Heart right ventricle (tissue), 16 donors: ENCODE data around the gene DHRS1. TPM values are rescaled to one million over a fixed set of nuclear protein-coding genes. Genes with fewer than 3 reads are reported as not detected.

Experiments
- ATAC-seq, 8 donors: fragments of 200-7000 bp; cut with Tn5 transposase; one replicate each; pipeline ENCODE4 v1.9.1; 2020; ENCODE audit warnings: mild to moderate bottlenecking in 8 of 8, moderate library complexity in 8 of 8, moderate number of reproducible peaks in 1 of 8
- DNase-seq, 2 donors: peaks; one replicate each; pipeline ENCODE4 v3.0.0-alpha.2; 2020
- H3K27ac ChIP-seq, 10 donors: fragments of 200-600 bp; sonication (generic) in 2 of 10; one replicate each; pipeline versions ENCODE4 v1.5.0 to v1.8.0; 2020 to 2022; ENCODE audit warnings: mild to moderate bottlenecking in 3 of 10
- H3K27me3 ChIP-seq, 7 donors: fragments of 200-600 bp; one replicate each; pipeline ENCODE4 v1.8.0; 2021 to 2022; ENCODE audit warnings: mild to moderate bottlenecking in 2 of 7
- H3K36me3 ChIP-seq, 9 donors: fragments of 200-600 bp; sonication (generic) in 1 of 9; one replicate each; pipeline versions ENCODE4 v1.5.0 to v1.8.0; 2020 to 2022; ENCODE audit warnings: mild to moderate bottlenecking in 2 of 9
- H3K4me1 ChIP-seq, 9 donors: fragments of 200-600 bp; sonication (generic) in 1 of 9; one replicate each; pipeline versions ENCODE4 v1.5.0 to v1.8.0; 2020 to 2022; ENCODE audit warnings: mild to moderate bottlenecking in 4 of 9
- H3K4me3 ChIP-seq, 10 donors: fragments of 200-600 bp; sonication (generic) in 2 of 10; one replicate each; pipeline versions ENCODE4 v1.5.0 to v1.8.0; 2020 to 2022; ENCODE audit warnings: mild to moderate bottlenecking in 7 of 10, moderate library complexity in 2 of 10
- H3K9me3 ChIP-seq, 11 donors: fragments of 200-600 bp in 10 of 11; sonication (generic) in 2 of 11; one replicate each; pipeline versions ENCODE4 v1.5.0 to v1.8.0; 2013 to 2022; ENCODE audit warnings: mild to moderate bottlenecking in 2 of 11, control low read depth in 1 of 11, moderate library complexity in 1 of 11
- CTCF ChIP-seq, 9 donors: fragments of 200-600 bp; sonication (generic) in 2 of 9; IDR thresholded peaks; one replicate each; pipeline versions ENCODE4 v1.5.0 to v1.8.0; 2021 to 2022; ENCODE audit warnings: antibody characterized with exemption in 9 of 9, mild to moderate bottlenecking in 5 of 9, moderate library complexity in 1 of 9
- WGBS, 2 donors: extraction: QIAGEN DNeasy Blood & Tissue Kit; methylation state at CpG; one replicate each; pipeline ENCODE4 v1.1.7; 2013; ENCODE audit warnings: inconsistent platforms in 1 of 2; 5-methylcytosine and 5-hydroxymethylcytosine counted together
- intact Hi-C, 10 donors: fragments of 100-400 bp; cut with DNase I; formaldehyde crosslinking; loops; one replicate each; pipeline versions ENCODE4 v1.11.1 to v1.14.2; 2022
- polyA plus RNA-seq, 2 donors: library from polyadenylated mRNA; stranded (reverse); fragments of 200-250 nt; gene quantifications; one replicate each; pipeline ENCODE4 v1.2.3, GENCODE V29; 2013
- total RNA-seq, 10 donors: library from RNA; stranded (reverse); fragmentation: NEBNext Ultra II Directional in 3 of 10; extraction: Animal tissue kit (Norgen Biotek cat#: 25700) in 3 of 10; gene quantifications; one replicate each; pipeline versions ENCODE4 v1.2.1 to v1.2.4, GENCODE V29; 2021 to 2023
- donor health status: Arrhythmogenic right ventricular cardiomyopathy.
- donor health status: ischemic (EF 13 %, LVEDD 7.1; RV severe dilation, severe dysfunction).
- donor health status: healthy with polysubstance abuse.
- donor health status: DM: no; HTN: yes; CAD: no.
- donor health status: DM: no; HTN: no; CAD: no.
- donor health status: ischemic (EF 25% LVEDD 6.9; RV normal size, moderate dysfunction).
- donor health status: ischemic (EF 25% LVEDD 5.7; RV mildly dilated, moderate dysfunction).
- donor health status: healthy.
- donor health status: DM: yes; HTN: yes; CAD: no.
- donor health status: Ischemic cardiomyopathy.
- donor health status: ischemic (EF 35%, LVEDD 5.7; RV mildly dilated, moderate dysfunction).
- donor health status: nonischemic (EF 11% LVEDD 7.7; RV severe dilation, severe dysfunction).
- donor health status: DM: yes; HTN: yes; CAD: no.
- donor health status: PGD.
- donor health status: ischemic (EF 29% LVEDD 5.4; RV normal size, mild dysfunction).
- donor health status: nonischemic (EF 23%, LVEDD 6.1; RV moderate dilation, normal function).

Gene DHRS1
- total and polyA plus RNA-seq, 12 donors, result 6.9 to 11.6 (median 9.0) TPM

GRCh38 chr14:24262821-24263733 lies 36.5 kb downstream of the DHRS1 start, which contains the start of gene TGM1:
TGM1 (minus strand) TSS chr14:24263177; CDS start chr14:24262352, 825 bp downstream.
- 87 to 88% methylated on average over 14 of the region's 14 CpGs for whole genome bisulfite sequencing, 2 donors
- no peak within 1 kb of the TSS for H3K27ac ChIP-seq
- no peak within 1 kb of the TSS for H3K4me3 ChIP-seq
- ATAC-seq (peak in 1 of 8 donors; percentile 4), DNase-seq (no peak)
- no peak for TF ChIP-seq CTCF (IDR thresholded peaks at IDR 0.05)
- no peaks in the 10 kb centered on the region for H3K4me1 ChIP-seq
- intact Hi-C loops, result no loop called here
- H3K36me3 ChIP-seq, result peaks cover 0 to 32% (median 0%) of the 10 kb centered on the region in 9 donors
- no peaks in the 10 kb centered on the region for H3K27me3 ChIP-seq
- no peaks in the 10 kb centered on the region for H3K9me3 ChIP-seq

- 90 to 94% methylated on average over 19 of the region's 19 CpGs for WGBS, 2 donors
Observed at GRCh38 chr14:24261969-24262327, 37.6 kb downstream of the DHRS1 start.

GRCh38 chr14:24261256-24261968 lies 38.2 kb downstream of the DHRS1 start:
- Histone ChIP-seq H3K36me3 (peaks cover 0 to 15% (median 0%) of the 10 kb centered on the region in 9 donors), H3K27me3 (no peaks in the 10 kb centered on the region), H3K9me3 (no peaks in the 10 kb centered on the region), H3K4me3 (no peak overlapping the region), H3K4me1 (no peaks in the 10 kb centered on the region), H3K27ac (no peak overlapping the region)
- DNase-seq (no peak), ATAC-seq (no peak)
- no peak for TF ChIP-seq CTCF (IDR thresholded peaks at IDR 0.05)
- intact Hi-C loops, result no loop called here
- 81 to 91% methylated on average over 20 of the region's 20 CpGs for whole genome bisulfite sequencing, 2 donors

More at GRCh38 chr14:24261969-24262327, 37.6 kb downstream of the DHRS1 start:
- no peak for TF ChIP-seq CTCF (IDR thresholded peaks at IDR 0.05)
- intact Hi-C loops, result no loop called here
- Histone ChIP-seq H3K36me3 (peaks cover 0 to 21% (median 0%) of the 10 kb centered on the region in 9 donors), H3K27ac (no peak overlapping the region), H3K27me3 (no peaks in the 10 kb centered on the region), H3K4me1 (no peaks in the 10 kb centered on the region), H3K9me3 (no peaks in the 10 kb centered on the region), H3K4me3 (no peak overlapping the region)
- ATAC-seq, result no peak
- no peak for DNase-seq

GRCh38 chr14:24260780-24261157 lies 38.8 kb downstream of the DHRS1 start:
- H3K4me1 ChIP-seq, result no peaks in the 10 kb centered on the region
- intact Hi-C loops, result no loop called here
- H3K27me3 ChIP-seq, result no peaks in the 10 kb centered on the region
- no peaks in the 10 kb centered on the region for H3K9me3 ChIP-seq
- no peak for TF ChIP-seq CTCF (IDR thresholded peaks at IDR 0.05)
- H3K36me3 ChIP-seq, result peaks cover 0 to 9% (median 0%) of the 10 kb centered on the region in 9 donors
- H3K27ac ChIP-seq, result no peak overlapping the region
- ATAC-seq (no peak), DNase-seq (no peak)
- no peak overlapping the region for H3K4me3 ChIP-seq
- 85% methylated on average over 4 of the region's 4 CpGs for WGBS, 2 donors
